ENCODE data around the gene CERS5.

GRCh38 chr12:50157259-50157658 lies 9.9 kb downstream of the CERS5 start:
- TF ChIP-seq CTCF (IDR thresholded peaks at IDR 0.05; ENCODE audit: insufficient read depth, low read length, poor library complexity, severe bottlenecking) (no peak), EZH2phosphoT487 (conservative IDR thresholded peaks at IDR 0.05; ENCODE audit: low read length) (no peak)

Data from SU-DHL-6 (cell line).